GM19099 (cell line): ENCODE results near the gene TEX30.

Experiments
- POLR2A ChIP-seq: IDR thresholded peaks from 3 replicates; pipeline ENCODE4 v1.6.1; 2011; ENCODE audit warnings: low read depth; ENCODE audit not compliant: insufficient read length; ENCODE audit errors: extremely low read depth

The TEX30 gene

DNA sequence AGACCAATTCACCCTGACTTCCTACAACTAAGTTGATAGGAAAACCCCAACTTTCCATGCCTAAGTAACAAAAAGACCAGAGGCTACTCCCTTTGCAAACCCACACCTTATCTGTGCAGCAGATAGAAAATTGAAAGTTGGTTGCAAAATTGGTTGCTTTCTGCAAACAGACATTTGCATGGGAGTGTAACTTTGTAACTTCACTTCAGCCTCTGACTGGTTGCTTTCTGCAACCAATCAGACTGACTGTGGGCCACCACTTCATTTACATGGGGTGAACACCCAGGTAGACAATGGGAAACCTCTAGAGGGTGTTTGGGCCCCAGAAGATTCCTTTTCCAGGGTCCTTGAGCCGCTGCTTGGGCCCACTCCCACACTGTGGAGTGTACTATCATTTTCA is 9.8 kb downstream of the TEX30 start:
- TF ChIP-seq POLR2A: no peak

GRCh38 chr13:102761071-102761470 is 12.5 kb downstream of the TEX30 start:
- TF ChIP-seq POLR2A: no peak

DNA sequence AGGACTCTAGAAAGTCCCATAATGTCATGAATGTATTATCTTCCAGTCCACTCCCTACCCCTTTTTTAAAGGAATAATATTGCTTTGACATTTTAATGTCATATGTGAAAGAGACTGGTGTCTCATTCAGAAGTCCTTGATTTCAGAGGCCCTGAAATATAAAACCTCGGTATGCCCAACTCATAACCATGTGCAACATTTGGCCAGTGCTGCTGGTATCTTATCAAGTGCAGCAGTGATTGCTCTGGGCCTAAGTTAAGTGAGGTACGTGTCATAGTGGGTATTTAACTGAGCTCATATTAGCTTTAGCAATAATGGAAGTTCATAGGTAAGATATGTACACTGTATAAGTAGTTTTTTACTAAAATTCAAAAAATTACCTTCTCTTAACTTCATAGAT is 14.7 kb downstream of the TEX30 start:
- TF ChIP-seq POLR2A: no peak

- no peak for TF ChIP-seq POLR2A
These were observed 16.6 kb downstream of the TEX30 start for GRCh38 chr13:102757006-102757405.

GRCh38 chr13:102751886-102752285 is 21.7 kb downstream of the TEX30 start:
- no peak for TF ChIP-seq POLR2A

- no peak for TF ChIP-seq POLR2A
These were observed 31.1 kb downstream of the TEX30 start for GRCh38 chr13:102742506-102742905.

- TF ChIP-seq POLR2A: no peak
These were observed 31.5 kb downstream of the TEX30 start for GRCh38 chr13:102742101-102742500.

GRCh38 chr13:102729560-102730270 is 43.9 kb downstream of the TEX30 start:
- no peak for TF ChIP-seq POLR2A

- TF ChIP-seq POLR2A: no peak
These were observed 47.2 kb downstream of the TEX30 start for GRCh38 chr13:102726430-102726829.

DNA sequence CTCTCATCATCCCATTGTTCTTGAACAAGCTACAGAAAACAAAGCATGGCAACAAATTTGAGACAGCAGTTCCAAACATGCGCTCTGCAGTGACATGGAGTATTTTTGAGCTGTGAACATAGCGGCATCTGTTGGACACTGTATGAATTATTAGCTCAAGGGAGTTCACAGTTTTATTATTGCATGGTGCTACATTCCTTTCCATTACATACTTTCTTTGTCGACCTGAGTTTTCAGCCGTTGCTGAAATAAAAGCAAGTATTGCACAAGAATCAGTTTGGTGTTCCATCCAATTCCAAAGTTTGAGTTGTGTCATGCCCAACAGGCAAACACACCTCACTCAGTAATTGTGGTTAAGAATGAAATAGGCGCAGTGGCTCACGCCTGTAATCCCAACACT is 48.7 kb downstream of the TEX30 start:
- no peak for TF ChIP-seq POLR2A

GRCh38 chr13:102721800-102722231 is 51.8 kb downstream of the TEX30 start:
- TF ChIP-seq POLR2A: no peak

GRCh38 chr13:102718746-102719145 is 54.8 kb downstream of the TEX30 start:
- no peak for TF ChIP-seq POLR2A
